GM23338 (cell line): ENCODE data around the gene NRCAM.
A peak's percentile ranks its signal among the peaks of the same experiment; 100 is the strongest.

Experiments
- CREB1 ChIP-seq: fragments of 250-450 bp; sonication (Bioruptor Pico); IDR thresholded peaks from 2 replicates; pipeline ENCODE4 v1.5.0; 2020; ENCODE audit warnings: low read depth, mild to moderate bottlenecking, moderate library complexity
- EZH2 ChIP-seq: fragments of 200-600 bp; sonication (generic); IDR thresholded peaks from one replicate; pipeline ENCODE4 v1.8.0; 2017; ENCODE audit warnings: antibody characterized with exemption, mild to moderate bottlenecking, low read depth; ENCODE audit not compliant: unreplicated experiment
- EZH2phosphoT487 ChIP-seq: fragments of 200-600 bp; sonication (generic); IDR thresholded peaks from one replicate; pipeline ENCODE4 v1.8.1; 2018; ENCODE audit warnings: antibody characterized with exemption; ENCODE audit not compliant: unreplicated experiment
- JUNB ChIP-seq: IDR thresholded peaks from one replicate; pipeline ENCODE4 v1.6.1; 2016; ENCODE audit warnings: antibody characterized with exemption; ENCODE audit not compliant: unreplicated experiment
- POLR2AphosphoS5 ChIP-seq: IDR thresholded peaks from 2 replicates; pipeline ENCODE4 v1.6.1; 2016; ENCODE audit warnings: antibody characterized with exemption, low read depth
- REST ChIP-seq: IDR thresholded peaks from one replicate; pipeline ENCODE4 v1.6.1; 2018; ENCODE audit warnings: antibody characterized with exemption; ENCODE audit not compliant: unreplicated experiment
- STAT1 ChIP-seq: IDR thresholded peaks from one replicate; pipeline ENCODE4 v1.6.1; 2016; ENCODE audit warnings: antibody characterized with exemption; ENCODE audit not compliant: unreplicated experiment
- TF ChIP-seq, protein P1 (sequence below), 2 experiments: fragments of 200-600 bp in 1 of 2; sonication (generic) in 1 of 2; conservative IDR thresholded peaks; 2 replicates each; pipeline versions ENCODE4 v1.5.1 to v1.6.1; 2016 to 2017; ENCODE audit warnings: antibody characterized with exemption in 2 of 2, low read depth in 2 of 2, mild to moderate bottlenecking in 2 of 2, moderate library complexity in 1 of 2

DNA sequence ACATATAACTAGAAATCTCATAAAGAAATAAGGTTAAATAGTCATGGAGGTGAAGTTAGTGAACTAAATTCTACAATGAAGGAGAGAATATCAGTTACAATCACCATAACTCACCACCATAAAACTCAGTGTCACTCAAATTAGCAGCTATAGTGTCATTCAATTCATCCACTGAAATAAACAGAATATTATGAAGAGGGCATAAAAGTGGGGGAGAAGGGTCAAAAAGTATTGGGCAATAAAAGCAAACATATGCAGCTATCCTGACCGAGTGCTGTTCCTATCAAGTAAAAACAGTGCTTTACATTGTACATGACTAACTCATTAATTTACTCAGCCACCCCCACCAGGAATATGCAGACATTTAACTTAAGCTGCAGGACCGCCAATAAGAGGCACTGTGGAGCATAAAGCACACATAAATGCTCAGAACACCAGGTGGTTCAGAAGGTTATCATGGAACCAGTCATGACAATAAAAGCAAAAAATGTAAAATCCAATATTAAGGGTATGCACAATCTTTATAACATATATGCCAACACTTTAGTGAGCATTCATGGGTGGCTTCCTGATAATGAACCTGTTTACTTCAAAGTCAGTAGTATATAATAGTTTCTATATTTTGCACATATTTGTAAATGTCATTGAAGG is 230.6 kb downstream of the NRCAM start:
- TF ChIP-seq, protein P1, sequence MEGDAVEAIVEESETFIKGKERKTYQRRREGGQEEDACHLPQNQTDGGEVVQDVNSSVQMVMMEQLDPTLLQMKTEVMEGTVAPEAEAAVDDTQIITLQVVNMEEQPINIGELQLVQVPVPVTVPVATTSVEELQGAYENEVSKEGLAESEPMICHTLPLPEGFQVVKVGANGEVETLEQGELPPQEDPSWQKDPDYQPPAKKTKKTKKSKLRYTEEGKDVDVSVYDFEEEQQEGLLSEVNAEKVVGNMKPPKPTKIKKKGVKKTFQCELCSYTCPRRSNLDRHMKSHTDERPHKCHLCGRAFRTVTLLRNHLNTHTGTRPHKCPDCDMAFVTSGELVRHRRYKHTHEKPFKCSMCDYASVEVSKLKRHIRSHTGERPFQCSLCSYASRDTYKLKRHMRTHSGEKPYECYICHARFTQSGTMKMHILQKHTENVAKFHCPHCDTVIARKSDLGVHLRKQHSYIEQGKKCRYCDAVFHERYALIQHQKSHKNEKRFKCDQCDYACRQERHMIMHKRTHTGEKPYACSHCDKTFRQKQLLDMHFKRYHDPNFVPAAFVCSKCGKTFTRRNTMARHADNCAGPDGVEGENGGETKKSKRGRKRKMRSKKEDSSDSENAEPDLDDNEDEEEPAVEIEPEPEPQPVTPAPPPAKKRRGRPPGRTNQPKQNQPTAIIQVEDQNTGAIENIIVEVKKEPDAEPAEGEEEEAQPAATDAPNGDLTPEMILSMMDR (conservative IDR thresholded peaks at IDR 0.05; ENCODE audit: low read depth in 2 of 2), result peak in 1 of 2 experiments; percentile 8; a peak in 1 of 4 replicates
- TF ChIP-seq EZH2 (no peak), CREB1 (CRISPR knock-in tag) (no peak), EZH2phosphoT487 (no peak), STAT1 (no peak), POLR2AphosphoS5 (no peak), JUNB (no peak), REST (no peak)
